Measurements from ENCODE around the gene DOCK6. TPM values are rescaled to one million over a fixed set of nuclear protein-coding genes. Genes with fewer than 3 reads are reported as not detected.
"Not testable (repeated sequence)": the region's sequence is repeated elsewhere in the genome, so short reads cannot be mapped to it uniquely, and the experiment has no call there.

The DOCK6 gene
- polyA plus RNA-seq, 10 donors = 26.3 to 67.9 (median 36.2) TPM

DNA sequence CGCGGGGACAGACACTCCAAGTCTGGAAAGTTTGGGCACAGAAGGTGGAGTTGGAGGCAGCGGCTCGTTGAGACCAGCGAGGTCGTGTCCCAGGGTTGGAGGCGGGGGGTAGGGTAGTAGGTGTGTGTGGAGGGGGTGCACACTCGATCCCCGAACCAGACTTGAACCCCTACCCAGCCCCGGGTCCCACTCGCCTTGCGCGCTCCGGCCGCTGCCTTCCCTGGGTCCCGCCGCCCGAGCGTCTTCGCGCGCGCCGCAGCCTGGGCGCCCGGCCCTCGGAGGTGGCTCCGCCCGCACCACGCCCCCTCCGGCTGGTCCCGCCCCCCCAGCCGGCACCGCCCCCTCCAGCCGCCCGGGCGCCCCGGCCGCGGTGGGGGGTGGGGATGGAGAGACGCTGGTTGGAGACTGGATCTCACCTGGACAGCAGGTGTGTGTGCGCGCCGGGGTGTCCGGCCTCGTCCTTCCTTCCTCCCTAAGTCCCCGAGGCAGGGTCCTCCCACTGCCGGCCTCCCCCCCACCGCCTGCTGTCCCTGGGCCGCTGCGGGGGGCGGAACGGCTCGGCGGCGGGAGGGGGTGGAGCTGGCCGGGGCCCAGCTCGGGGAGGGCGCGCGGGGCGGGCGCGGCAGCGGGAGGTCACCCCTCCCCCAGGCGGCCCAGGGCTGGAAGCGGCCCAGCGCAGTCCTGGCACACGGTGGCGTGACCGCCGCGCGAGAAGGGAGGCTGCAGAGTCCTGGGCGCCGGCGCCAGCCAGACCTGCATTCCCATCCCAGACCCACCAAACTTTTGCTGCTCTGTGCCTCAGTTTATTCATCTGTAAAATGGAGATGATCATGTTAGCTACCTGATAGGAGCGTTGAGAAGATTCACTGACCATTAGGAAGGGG, 64.8 kb downstream of the DOCK6 start, which contains the start of gene KANK2:
Gene KANK2, minus strand, starts transcription at position 255 of the 884 bp plus-strand sequence. CDS start 3,034 bp downstream, outside the sequence.
- peak; percentile 78 to 93 (median 87) for DNase-seq

DNA sequence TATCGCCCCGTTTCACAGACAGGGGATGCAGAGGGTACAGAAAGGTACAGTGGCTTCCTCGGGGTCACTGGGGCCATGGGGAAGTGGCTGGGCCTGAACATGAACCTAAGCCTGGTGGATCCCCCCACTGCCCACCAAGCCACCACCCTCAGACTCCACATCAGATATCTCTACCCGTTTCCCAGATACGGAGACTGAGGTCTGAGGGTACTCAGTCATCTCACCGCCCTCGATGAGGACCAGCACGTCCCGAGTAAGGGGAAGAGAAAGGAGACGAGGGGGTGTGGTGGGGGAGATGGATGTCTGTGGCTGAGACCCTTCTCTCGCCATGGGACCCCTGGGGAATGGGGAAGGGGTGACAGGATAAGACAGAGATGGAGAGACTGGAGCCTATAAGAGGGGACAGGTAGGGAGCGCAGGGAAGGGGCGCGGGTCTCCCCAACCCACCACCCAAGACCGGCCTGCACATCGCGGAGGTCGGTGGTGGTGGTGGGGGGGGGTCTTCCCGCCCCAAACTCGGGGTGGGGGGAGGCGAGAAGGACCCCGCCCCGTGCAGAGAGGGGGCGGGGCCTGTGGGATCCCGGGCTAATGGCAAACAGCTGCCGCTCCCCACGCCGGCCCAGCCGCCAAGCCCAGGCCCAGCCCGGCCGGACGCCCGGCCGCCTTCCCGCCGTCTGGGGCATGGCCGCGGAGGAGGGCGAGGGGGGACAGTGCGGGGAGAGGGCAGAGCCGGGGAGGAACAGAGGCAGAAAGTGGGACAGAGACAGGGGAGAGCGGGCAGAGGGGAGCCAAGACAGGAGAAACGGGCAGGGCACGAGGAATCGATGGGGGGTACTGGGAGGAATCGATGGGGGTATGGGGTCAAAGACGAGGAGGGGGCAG, 65.7 kb downstream of the DOCK6 start:
- peak in 2 of 3 donors; percentile 67 to 84 for DNase-seq

DNA sequence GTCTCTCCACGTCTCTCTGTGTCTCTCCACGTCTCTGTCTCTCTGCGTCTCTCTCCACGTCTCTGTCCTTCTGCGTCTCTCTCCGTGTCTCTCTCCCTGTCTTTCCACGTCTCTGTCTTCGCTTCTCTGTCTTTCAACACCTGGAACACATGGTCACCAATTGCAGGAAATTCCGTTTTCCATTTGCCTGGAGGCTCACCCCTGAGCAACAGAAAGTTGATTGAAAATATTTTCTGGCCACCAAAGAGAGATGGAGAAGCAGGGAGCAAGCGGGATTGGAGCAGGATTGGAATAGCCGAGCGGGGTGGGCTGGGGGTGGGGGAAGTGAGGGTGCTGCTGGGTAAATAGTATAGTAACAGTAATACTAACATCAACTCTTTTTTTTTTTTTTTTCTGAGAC, 66.6 kb downstream of the DOCK6 start:
- DNase-seq = no peak

DNA sequence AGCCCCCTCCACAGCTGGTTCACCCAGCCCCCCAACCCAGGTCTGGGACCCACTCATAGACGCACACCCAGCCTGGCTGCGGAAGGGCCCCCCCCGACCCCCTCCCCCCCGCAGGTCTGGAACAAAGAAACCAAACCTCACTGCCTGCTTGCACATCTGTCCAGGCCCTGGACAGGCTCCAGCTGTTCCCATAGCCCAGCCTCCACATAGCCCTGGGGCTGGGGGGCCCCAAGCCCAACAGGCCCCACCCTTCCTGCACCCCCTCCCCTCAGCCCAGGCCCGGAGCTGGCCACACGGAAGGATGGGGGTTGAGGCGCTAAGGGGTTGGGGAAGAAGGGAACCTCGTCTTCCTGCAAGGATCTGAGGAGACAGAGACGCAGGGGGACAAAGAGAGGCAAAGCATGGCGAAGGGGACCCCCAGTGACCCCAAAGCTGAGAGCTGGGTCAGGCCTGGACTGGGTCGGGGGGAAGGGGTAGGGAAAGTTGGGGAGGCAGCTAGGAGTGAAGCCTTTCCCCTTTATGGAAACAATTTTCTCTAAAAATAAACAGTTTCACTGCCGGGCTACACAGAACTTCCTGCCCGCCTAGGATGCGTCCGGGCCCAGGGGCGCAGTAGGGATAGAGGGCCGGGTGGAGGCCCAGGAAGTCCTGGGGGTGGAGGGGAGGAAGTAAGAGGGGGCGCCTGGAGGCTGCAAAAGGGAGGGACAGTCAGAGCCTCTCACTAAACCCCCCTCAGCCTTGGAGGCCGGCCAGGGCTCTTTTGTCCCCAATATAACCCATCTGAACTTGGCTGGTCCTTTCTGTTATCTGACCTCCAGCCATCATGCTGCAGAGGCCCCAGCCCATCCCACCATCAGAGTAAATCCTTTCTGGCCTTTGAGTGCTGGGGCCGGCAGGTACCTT, 67.4 kb downstream of the DOCK6 start:
- DNase-seq = peak in 2 of 3 donors; percentile 72 to 84

DNA sequence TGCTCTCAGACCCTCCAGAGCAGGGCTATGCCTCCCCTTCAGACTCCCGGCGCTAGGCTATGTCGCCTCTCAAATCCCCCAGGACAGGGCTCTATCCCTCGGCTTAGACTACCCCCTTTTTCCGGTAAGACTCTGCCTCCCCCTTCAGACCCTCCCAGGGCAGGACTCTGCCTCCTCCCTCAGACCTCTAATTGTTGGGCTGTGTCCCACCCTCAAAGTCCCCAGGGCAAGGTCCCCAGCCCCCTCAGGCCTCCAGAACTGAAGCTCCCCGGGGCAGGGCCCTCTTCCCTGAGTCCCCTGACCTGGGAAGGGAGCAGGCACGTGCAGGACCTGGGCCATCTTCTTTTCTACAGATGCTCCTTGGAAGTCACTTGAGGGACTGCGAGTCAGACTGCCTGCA, 68.2 kb downstream of the DOCK6 start:
- no peak for DNase-seq

DNA sequence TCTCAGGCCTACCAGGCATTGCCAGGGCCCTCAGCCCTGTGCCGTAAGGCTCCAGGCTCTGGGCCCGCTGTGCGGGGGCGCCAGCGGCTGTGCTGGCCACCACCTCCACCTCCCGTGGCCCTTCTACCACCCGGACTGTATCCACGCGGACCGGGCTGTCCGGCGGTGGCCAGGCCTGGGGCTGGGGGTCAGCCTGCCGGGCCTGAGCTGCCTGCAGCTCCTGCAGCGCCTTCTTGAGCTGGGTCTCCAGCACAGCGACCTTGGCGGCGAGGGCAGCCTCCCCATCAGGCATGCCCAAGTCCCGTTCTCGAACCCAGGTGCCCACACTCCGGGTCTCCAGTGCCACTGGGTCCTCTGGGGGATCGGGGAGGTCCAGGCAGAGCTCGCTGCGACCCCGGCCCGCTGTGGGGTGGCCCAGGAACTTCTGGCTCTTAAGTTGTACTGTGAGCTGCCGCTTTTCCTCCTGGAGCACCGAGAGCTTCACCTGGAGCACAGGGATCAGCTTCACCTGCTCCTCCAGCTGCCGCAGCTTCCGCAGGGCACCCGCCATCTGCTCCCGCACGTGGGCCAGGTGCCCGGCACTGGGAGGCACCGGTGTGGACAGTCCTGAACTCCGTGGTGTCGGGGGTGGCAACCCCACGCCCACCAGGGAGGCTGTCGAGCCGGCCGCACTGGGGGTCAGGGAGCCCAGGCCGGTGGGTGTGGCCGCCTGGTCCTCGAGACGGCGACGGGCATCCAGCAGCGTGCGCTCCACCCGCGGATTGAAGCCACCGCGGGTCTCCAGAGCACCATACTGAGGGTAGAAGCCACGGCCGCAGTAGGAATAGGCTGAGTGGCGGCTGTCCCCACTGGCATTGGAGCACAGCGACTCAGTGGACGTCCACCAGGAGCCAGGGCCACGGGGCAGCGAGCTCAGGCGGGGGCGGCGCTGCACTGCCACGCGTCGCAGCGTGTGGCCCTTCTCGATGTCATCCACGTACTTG, 69.1 kb downstream of the DOCK6 start:
- no peak for DNase-seq

DNA sequence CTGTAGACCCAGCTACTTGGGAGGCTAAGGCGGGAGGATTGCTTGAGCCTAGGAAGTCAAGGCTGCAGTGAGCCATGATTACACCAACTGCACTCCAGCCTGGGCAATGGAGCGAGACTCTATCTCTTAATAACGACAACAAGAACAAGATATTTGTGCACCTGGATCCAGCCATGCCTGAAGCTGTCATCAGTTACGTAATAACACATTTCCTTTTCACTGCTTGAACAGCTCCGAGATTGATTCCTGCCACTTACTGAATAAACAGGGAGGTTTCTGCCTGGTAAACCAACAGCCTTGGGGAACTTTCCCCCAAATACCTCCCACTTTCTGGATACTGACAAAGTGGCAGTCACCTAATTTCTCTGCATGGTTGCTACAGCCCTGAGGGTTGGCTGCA, 70.4 kb downstream of the DOCK6 start:
- no peak for DNase-seq

DNA sequence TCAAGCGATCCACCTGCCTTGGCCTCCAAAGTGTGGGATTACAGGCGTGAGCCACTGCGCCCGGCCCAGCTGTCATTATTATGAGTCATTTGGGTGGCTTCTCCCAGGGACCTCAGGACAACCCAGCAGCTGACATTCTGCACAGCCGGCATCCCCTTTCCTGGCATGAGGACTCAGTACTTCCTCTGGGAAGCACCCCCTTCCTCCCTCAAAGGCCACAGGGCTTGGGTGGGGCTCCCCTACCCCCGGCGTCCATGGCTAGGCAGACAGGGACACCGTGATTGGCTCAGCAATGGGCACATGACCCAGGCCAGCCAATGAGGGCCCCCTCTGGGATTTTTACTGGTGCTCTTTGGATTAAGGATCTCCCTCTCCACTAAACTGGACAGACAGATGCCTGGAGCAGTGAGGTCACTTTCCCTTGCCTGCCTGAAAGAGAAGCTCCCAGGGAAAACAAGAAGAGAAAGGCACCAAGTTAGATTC, 71.0 kb downstream of the DOCK6 start:
- DNase-seq = peak; percentile 71 to 85 (median 79)

DNA sequence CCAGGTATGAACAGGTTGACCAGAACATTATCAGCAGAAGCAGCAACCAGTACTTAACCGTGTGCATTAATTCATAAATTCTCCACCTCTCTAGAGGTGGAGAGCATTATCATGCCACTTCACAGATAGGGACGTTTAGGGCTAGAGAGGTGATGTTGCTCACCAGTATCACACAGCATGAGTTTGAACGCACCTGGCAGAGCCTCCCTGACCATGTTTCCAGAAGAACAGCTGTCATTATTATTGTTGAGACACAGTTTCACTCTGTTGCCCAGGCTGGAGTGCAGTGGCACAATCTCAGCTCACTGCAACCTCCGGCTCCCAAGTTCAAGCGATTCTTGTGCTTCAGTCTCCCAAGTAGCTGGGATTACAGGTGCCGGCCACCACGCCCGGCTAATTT, 71.8 kb downstream of the DOCK6 start:
- no peak for DNase-seq

DNA sequence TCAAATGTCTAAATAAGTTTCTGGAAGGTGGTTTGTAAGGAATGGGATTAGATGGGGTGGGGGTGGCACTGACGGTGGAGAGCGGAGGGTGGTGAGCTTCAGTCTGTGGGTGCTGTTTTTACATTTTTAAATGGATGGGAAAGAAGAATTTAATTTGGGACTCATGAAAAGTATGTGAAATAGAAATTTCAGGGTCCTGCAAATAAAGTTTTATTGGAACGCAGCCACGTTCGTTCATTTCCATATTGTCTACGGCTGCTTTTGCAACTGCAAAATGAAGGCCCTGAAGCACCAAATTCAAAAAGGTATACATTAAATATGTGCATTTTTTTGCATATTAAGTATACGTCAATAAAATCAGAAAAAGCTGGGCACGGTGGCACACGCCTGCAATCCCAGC, 74.9 kb downstream of the DOCK6 start:
- DNase-seq = no peak

DNA sequence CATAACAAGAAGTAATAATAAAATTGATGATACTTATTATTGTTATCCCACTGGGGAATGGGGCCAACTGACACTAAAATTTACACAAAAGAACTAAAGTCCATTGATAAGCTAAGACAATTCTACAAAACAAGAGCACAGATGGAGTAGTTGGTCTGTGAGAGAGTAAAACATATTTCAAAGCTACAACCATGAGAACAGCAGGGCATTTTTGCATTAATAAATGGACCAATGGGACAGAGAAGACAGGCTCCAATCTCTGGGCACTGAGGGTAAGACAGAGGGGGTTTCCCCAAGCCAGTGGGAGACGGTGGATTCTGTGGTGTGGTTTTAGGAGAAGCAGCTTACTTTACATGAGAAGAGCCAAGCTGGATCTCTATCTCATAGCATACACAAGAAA, 79.3 kb downstream of the DOCK6 start:
- no peak for DNase-seq

DNA sequence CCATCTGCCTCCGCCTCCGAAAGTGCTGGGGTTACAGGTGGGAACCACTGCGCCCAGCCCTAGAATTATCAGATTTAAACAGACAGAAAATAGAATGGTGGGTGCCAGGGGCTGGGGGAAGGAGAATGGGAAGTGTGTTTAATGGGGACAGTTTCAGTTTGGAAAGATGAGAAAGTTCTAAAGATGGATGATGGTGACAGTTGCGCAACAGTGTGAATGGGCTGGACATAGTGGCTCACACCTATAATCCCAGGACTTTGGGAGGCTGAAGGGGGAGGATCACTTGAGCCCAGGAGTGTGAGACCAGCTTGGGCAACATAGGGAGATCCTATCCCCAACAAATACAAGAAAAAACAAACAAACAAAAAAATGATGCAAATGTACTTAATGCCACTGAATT, 80.8 kb downstream of the DOCK6 start:
- DNase-seq = no peak

DNA sequence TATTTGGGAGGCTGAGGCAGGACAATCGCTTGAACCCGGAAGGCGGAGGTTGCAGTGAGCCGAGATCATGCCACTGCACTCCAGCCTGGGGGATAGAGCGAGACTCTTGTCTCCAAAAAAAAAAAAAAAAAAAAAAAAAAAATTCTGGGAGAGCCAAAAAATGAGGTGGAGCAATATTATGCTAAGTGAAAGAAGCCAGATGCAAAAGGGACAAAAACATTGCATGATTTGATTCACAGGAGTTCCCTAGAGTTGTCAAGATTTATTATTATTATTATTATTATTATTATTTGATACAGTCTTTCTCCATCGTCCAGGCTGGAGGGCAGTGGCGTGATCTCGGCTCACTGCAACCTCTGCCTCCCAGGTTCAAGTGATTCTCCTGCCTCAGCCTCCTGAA, 81.3 kb downstream of the DOCK6 start:
- not testable (repeated sequence) for DNase-seq

DNA sequence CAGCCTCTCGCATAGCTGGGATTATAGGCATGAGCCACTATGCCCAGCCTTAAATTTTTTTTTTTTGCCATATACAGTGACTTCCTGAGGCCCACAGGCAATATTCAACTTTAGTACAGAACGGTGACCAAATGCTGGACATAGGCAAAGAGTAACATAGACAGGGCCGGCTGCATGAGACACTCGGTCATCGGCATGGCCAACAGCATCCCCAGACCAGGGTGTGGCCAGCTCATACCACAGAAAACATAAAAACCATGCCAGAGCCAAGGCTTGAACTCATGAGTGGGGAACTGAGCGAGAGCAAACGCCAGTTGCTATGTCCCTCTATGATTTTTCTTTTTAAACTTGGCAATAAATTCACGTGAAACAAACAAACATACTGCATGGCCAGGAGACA, 82.0 kb downstream of the DOCK6 start:
- DNase-seq = no peak

DNA sequence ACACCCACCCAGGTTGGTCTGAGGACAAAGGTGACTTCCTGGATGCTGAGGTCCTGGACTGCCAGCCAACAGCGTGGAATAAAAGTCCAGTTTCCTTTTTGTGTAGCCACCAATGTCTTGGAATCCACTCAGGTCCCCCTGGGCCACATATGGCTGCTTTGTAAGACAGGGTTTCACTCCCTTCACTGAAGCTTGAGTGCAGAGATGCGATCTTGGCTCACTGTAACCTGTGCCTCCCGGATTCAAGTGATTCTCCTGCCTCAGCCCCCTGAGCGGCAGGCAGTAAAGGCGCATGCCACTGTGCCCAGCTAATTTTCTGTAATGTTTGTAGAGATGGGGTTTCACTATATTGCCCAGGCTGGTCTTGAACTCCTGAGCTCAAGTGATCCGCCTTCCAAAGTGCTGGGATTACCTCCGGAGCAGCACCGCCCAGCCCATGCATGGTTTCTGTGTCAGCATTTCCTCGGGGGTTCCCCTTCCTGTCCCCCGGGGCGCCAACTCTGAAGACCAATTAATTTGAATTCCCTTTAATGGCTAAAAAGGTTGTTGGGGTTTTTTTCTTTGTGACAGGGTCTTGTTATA, 82.5 kb downstream of the DOCK6 start:
- no peak for DNase-seq

DNA sequence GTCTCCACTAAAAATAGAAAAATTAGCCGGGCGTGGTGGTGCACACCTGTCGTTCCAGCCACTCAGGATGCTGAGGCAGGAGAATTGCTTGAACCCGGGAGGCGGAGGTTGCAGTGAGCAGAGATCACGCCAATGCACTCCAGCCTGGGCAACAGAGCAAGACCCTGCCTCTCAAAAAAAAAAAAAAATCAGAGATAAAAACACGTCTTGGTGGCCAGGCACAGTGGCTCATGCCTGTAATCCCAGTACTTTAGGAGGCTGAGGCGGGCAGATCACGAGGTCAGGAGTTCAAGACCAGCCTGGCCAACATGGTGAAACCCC, 83.2 kb downstream of the DOCK6 start:
- DNase-seq = not testable (repeated sequence)

DNA sequence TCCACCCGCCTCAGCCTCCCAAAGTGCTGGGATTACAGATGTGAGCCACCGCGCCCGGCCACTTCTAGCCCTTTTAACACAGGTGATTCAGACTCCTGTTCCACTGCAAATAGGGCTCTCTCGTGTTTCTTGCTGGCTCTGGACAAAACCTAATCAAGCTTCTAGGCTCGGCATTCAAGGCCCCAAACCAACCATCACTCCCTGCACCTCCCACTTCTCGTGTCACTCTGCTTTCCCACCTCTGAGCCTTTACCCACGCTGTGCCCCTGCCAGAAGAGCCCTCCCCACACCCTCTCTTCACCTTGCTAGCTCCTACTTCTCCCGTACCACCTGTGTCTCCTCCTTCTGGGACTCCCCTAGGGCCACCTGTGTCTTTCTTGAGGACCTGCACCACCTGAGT, 84.7 kb downstream of the DOCK6 start:
- no peak for DNase-seq

DNA sequence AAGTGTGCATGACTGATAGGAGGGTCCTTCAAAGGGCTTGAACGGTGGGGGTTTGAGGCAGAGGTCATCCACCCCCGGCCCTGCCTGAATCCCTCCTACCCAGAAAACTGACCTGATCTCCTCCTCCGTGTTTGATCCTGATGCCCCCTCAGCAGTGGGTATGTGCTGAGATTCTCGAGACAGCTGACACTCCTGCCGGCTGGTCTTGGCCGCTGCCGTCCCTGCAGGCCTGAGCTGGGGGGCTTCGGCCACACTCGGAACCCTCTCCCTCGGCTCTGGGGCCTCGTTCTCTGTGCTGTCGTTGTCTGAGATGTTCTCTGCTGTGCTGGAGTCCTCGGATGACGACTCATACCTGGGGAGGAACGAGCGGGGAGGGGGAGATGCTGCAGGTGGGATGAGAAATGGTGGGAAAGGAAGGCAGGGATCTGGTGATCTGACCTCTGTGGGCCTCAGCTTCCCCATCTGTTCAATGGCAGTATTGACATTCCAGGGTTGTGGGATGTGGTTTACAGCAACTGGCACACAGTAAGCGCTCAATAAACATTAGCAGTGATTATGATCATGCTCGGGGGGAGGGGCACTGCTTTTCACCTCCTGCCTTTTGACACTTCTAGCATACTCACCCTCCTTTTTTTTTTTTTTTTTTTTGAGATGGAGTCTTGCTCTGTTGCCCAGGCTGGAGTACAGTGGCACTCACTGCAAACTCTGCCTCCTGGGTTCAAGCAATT, 85.7 kb downstream of the DOCK6 start:
- DNase-seq = no peak

DNA sequence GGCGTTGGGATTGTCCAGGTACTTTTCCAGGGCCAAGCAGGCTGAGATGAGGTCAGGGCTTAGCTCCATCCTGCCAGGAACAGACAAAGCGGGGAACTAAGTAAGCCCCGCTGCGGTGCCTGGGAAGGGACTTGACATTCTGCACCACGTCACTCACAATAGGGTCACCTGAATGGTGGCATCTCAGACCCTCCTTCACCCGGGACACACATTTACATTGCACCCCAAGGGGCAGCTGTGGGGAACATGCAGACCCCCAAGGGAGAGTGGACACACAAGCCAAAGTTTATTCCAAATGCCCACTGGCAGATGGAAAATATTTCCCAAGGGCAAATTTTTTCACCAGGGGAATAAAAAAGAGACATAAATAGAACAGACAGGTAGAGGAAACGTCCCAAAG, 86.4 kb downstream of the DOCK6 start:
- DNase-seq = no peak
